ENCODE results near the gene TMTC4. TPM values are rescaled to one million over a fixed set of nuclear protein-coding genes. Genes with fewer than 3 reads are reported as not detected.

Gene TMTC4
- total RNA-seq (2022) (38.0 and 45.4 TPM in 2 replicates), Bru-seq, nascent RNA (percentile 79 among the genes with signal in this experiment), BruChase-seq, experiment 1, labeled RNA remaining after a 2-hour chase (percentile 73 among the genes with signal in this experiment), BruChase-seq, experiment 2, labeled RNA remaining after a 6-hour chase (percentile 76 among the genes with signal in this experiment)
- long read RNA-seq, transcript TMTC4-202 (19 exons, 3,602 nt) = major isoform, 6 of 44 reads
- long read RNA-seq, partial matches to known transcripts = 22 of 44 reads
- long read RNA-seq, other reads (novel, unspliced or antisense) = 13 of 44 reads

GRCh38 chr13:100674572-100674871 is at the start of gene TMTC4:
TMTC4 (minus strand) TSS chr13:100674795; CDS start chr13:100670362, 4,433 bp downstream.
- CTCF ChIA-PET = interaction anchor here (0.6 to 1.6 kb wide), 5 partner anchors 12 to 144 kb away, joined by 3 to 5 read pairs (median 3); no protein-coding TSS in a partner anchor
- DNase-seq = no peak
- no peaks in the 10 kb centered on the region for H3K27me3 Mint-ChIP-seq (ENCODE audit: insufficient read depth, unreplicated experiment)
- Histone ChIP-seq H3K36me3 (ENCODE audit: control insufficient read depth, insufficient read depth, low read length) (peaks cover 3% of the 10 kb centered on the region; the same call in 1 of the 2 replicates), H3K27me3 (replicated peaks; ENCODE audit: control insufficient read depth, insufficient read depth, low read length) (no peaks in the 10 kb centered on the region), H3K4me3 (ENCODE audit: low read depth, low read length) (peak within 1 kb of the TSS; percentile 73), H3K9me3 (no peaks in the 10 kb centered on the region), H3K4me1 (peaks cover 15% of the 10 kb centered on the region)
- POLR2A ChIA-PET = interaction anchor here (0.5 to 1.6 kb wide), 3 partner anchors 60 to 856 kb away, joined by 3 to 9 read pairs (median 3); no protein-coding TSS in a partner anchor
- TF ChIP-seq CTCF (IDR thresholded peaks at IDR 0.05; ENCODE audit: insufficient read depth in 1 of 2, low read depth in 1 of 2, low read length in 1 of 2, severe bottlenecking in 1 of 2, unreplicated experiment in 1 of 2) = no peak
- H3K4me1 Mint-ChIP-seq (ENCODE audit: low read depth, unreplicated experiment) = peaks cover 17% of the 10 kb centered on the region
- H3K36me3 Mint-ChIP-seq (ENCODE audit: insufficient read depth, unreplicated experiment) = peaks cover 24% of the 10 kb centered on the region
- peak within 1 kb of the TSS; percentile 88 for H3K27ac Mint-ChIP-seq (ENCODE audit: unreplicated experiment)
- intact Hi-C loops (cut with micrococcal nuclease; ENCODE audit: unreplicated experiment) = loop anchor here (2.0 kb wide), 2 partner anchors 48 to 60 kb away; no protein-coding TSS in a partner anchor
- peak within 1 kb of the TSS; percentile 96 for H3K4me3 Mint-ChIP-seq (ENCODE audit: unreplicated experiment)
- H3K9me3 Mint-ChIP-seq (ENCODE audit: unreplicated experiment) = no peaks in the 10 kb centered on the region
- BruUV-seq (replicated peaks) = no TSS peak

- Mint-ChIP-seq H3K4me1 (ENCODE audit: low read depth, unreplicated experiment) (peaks cover 17% of the 10 kb centered on the region), H3K9me3 (ENCODE audit: unreplicated experiment) (peaks cover 18% of the 10 kb centered on the region), H3K4me3 (ENCODE audit: unreplicated experiment) (no peak overlapping the region), H3K27ac (ENCODE audit: unreplicated experiment) (no peak overlapping the region), H3K36me3 (ENCODE audit: insufficient read depth, unreplicated experiment) (no peaks in the 10 kb centered on the region), H3K27me3 (ENCODE audit: insufficient read depth, unreplicated experiment) (no peaks in the 10 kb centered on the region)
- no peak overlapping the region for H3K4me3 ChIP-seq (ENCODE audit: low read depth, low read length)
- no TSS peak for BruUV-seq (replicated peaks)
- POLR2A ChIA-PET = no interaction called here
- TF ChIP-seq CTCF (IDR thresholded peaks at IDR 0.05; ENCODE audit: insufficient read depth in 1 of 2, low read depth in 1 of 2, low read length in 1 of 2, severe bottlenecking in 1 of 2, unreplicated experiment in 1 of 2) = no peak
- peaks cover 11% of the 10 kb centered on the region; the same call in 1 of the 2 replicates for H3K4me1 ChIP-seq
- no peaks in the 10 kb centered on the region for H3K27me3 ChIP-seq (replicated peaks; ENCODE audit: control insufficient read depth, insufficient read depth, low read length)
- H3K36me3 ChIP-seq (ENCODE audit: control insufficient read depth, insufficient read depth, low read length) = no peaks in the 10 kb centered on the region
- peaks cover 11% of the 10 kb centered on the region for H3K9me3 ChIP-seq
- intact Hi-C loops (cut with micrococcal nuclease; ENCODE audit: unreplicated experiment) = loop anchor here (1.0 to 5.0 kb wide), 6 partner anchors 12 to 405 kb away; partner anchors contain the start of gene TMTC4
- CTCF ChIA-PET = interaction anchor here (0.6 to 1.7 kb wide), 5 partner anchors 12 to 162 kb away, joined by 3 to 12 read pairs (median 4); partner anchors contain the start of gene TMTC4
- DNase-seq = no peak
These were observed 47.9 kb upstream of the TMTC4 start for GRCh38 chr13:100722517-100722916.

- intact Hi-C loops (cut with micrococcal nuclease; ENCODE audit: unreplicated experiment) = loop anchor here (1.0 to 5.0 kb wide), 7 partner anchors 12 to 405 kb away; partner anchors contain the start of gene TMTC4
- BruUV-seq (replicated peaks) = no TSS peak
These were observed 47.4 kb upstream of the TMTC4 start for GRCh38 chr13:100721885-100722512.

More at GRCh38 chr13:100721885-100722512, 47.4 kb upstream of the TMTC4 start:
- H3K36me3 ChIP-seq (ENCODE audit: control insufficient read depth, insufficient read depth, low read length) = no peaks in the 10 kb centered on the region
- ChIA-PET CTCF (interaction anchor here (0.6 to 1.7 kb wide), 5 partner anchors 12 to 162 kb away, joined by 3 to 12 read pairs (median 4); partner anchors contain the start of gene TMTC4), POLR2A (no interaction called here)
- TF ChIP-seq CTCF (IDR thresholded peaks at IDR 0.05; ENCODE audit: insufficient read depth in 1 of 2, low read depth in 1 of 2, low read length in 1 of 2, severe bottlenecking in 1 of 2, unreplicated experiment in 1 of 2) = peak; percentile 69 to 75
- H3K9me3 ChIP-seq = peaks cover 11% of the 10 kb centered on the region
- Mint-ChIP-seq H3K27me3 (ENCODE audit: insufficient read depth, unreplicated experiment) (no peaks in the 10 kb centered on the region), H3K27ac (ENCODE audit: unreplicated experiment) (no peak overlapping the region), H3K4me3 (ENCODE audit: unreplicated experiment) (no peak overlapping the region), H3K4me1 (ENCODE audit: low read depth, unreplicated experiment) (peaks cover 17% of the 10 kb centered on the region), H3K36me3 (ENCODE audit: insufficient read depth, unreplicated experiment) (no peaks in the 10 kb centered on the region), H3K9me3 (ENCODE audit: unreplicated experiment) (peaks cover 18% of the 10 kb centered on the region)
- no peak overlapping the region for H3K4me3 ChIP-seq (ENCODE audit: low read depth, low read length)
- no peaks in the 10 kb centered on the region for H3K27me3 ChIP-seq (replicated peaks; ENCODE audit: control insufficient read depth, insufficient read depth, low read length)
- peak; percentile 67 to 75 for DNase-seq
- peaks cover 11% of the 10 kb centered on the region; the same call in 1 of the 2 replicates for H3K4me1 ChIP-seq

All from Caco-2 (cell line).